Eye (tissue), 1 donor: ENCODE measurements around the gene KLHL5.
"Not testable (repeated sequence)": the region's sequence is repeated elsewhere in the genome, so short reads cannot be mapped to it uniquely, and the experiment has no call there.

Experiments used
- DNase-seq: peaks from one replicate; pipeline ENCODE4 v3.0.0-alpha.2; 2015

Gene KLHL5

DNA sequence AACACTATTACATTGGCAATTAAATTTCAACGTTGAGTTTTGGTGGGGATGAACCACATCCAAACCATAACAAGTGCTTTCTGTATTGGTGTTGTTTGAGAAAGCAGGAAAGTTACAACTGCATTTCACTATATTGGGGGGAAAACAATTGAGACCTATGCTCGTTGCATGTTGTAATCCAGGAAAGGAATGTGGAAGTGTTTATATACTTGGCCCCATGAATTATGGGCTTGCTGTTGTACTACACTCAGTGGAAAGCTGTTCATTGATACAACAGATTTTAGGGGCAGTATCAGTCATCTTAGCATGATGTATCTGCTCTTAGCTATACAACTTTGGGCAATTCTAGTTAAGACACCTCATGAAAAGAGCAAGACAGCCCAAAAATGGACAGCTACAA is 52.4 kb downstream of the KLHL5 start:
- no peak for DNase-seq

DNA sequence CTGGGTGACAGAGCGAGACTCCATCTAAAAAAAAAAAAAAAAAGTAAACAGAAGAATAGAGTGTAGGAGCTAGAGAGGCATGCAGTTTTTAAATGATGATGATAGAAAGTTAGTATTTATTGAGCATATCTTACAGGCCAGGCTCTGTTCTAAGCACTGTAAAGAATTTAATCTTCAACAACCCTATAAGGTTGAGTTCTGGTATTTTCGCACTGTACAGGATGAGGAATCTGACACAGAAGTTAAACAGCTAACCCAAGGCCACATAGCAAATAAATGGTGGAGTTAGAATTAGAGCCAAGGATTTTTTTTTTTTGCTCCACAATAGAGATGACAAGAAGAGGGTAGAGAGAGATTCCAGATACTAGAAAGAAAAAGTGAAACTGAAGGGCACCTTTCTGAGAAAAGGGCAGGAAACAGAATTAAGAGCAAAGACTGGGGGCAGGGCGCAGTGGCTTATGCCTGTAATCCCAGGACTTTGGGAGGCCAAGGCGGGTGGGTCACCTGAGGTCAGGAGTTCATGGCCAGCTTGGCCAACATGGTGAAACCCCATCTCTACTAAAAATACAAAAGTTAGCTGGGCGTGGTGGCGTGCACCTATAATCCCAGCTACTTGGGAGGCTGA is 56.1 kb downstream of the KLHL5 start:
- no peak for DNase-seq

- no peak for DNase-seq
Observed at GRCh38 chr4:39120418-39120817, 58.4 kb downstream of the KLHL5 start.

GRCh38 chr4:39124885-39125599 is 63.0 kb downstream of the KLHL5 start:
- DNase-seq, result no peak

DNA sequence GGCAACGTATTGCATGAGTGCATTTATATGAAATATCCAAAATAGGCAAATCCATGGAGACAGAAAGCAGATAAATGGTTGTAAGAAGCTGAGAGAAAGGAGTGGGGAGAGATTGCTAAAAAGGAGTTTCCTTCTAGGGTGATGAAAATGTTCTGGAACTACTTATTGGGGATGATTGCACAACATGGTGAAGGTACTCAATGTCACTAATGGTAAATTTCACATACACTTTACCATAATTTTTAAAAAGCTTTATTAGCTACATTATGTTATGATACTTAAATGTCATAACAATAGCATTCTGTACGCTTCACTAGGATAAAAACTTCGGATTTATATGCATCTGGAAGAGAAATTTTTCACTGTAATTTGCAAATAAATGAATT is 63.6 kb downstream of the KLHL5 start:
- no peak for DNase-seq

DNA sequence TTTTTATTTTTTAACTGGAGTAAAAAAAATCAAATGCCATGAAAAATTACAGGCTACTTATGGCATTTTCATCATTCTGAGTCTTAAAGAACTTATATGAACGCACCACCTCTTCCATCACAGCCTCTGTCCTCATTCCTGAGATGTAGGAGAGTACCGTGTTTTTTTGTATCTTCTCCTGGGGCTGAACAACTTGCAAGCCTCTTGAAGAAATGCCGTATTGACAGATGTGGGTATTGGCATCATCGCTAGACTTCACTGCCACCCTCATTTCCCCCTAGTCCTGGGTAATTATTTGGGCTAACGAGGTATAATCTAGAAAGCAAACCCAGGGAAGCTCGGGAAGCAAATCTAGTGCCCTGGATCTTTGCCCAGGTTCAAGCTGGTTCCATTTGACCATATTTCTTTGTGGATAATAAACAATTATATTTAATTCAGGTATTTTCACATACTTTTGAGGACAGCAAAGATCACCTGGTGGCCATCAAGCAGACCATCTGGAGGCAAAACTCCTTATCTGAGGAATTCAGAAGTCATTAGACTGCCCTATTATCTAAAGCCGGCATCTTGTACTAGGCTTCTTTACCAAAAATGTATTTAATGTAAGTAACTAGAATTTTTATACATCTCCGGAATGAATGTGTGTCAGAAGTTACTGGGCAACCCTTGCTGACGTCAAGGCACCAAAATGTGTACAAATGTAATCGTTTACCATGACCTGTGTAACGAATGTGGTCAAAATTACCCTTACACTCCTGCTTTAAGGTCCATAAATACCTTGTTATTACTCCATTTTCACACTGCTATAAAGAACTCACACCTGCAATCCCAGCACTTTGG is 64.4 kb downstream of the KLHL5 start:
- DNase-seq, result no peak

DNA sequence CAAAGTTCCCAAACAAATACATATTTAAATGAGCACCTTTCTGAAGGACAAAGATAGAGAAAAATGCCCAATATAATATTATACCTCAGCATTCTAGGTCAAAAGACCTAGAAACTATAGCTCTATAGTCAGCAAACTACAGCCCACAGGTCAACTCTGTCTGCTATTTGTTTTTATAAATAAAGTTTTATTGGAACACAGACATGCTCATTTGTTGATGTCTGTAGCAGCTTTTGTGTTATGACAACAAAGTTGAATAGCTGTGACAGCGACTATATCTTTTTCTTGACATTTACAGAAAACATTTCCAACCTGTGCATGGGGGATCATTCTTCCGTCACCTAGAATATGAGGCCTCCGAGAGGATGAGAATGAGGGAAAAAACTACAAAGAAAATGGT is 71.6 kb downstream of the KLHL5 start:
- no peak for DNase-seq

DNA sequence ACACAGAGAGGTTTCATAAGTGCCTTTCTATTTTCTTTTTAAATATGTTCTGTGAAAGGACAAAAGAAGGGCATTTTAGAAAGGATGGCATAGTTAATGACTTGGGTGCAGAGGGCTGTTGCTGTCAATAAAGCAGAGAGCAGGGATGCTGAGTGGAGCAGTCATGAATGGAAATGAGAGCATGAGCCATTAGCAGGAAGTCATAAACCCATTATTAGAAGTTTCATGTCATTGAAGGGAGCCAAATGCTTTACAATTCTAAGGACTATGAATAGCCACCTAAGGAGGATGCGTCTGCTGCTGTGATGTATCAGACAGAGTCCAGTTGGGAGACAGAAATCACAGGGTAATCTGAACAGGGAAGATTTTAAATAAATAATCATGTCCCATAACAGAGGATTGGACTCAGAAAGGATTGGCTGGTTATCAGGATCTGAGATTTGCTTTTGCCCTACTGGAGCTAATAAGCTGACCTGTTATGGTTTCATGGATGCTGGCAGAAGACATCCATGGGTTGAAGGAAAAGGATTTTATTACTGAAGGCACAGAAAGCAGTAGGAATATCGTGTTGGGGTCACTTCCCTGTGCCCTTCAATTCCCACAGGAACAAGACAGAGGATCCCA is 72.8 kb downstream of the KLHL5 start:
- DNase-seq, result no peak

DNA sequence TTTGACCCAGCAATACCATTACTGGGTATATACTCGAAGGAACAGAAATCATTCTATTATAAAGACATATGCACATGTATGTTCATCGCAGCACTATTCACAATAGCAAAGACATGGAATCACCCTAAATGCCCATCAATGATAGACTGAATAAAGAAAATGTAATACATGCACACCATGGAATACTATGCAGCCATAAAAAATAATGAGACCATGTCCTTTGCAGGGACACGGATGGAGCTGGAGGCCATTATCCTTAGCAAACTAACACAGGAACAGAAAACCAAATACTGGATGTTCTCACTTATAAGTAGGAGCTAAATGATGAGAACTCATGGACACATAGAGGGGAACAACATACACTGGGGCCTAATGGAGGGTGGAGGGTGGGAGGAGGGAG is 76.2 kb downstream of the KLHL5 start:
- not testable (repeated sequence) for DNase-seq

DNA sequence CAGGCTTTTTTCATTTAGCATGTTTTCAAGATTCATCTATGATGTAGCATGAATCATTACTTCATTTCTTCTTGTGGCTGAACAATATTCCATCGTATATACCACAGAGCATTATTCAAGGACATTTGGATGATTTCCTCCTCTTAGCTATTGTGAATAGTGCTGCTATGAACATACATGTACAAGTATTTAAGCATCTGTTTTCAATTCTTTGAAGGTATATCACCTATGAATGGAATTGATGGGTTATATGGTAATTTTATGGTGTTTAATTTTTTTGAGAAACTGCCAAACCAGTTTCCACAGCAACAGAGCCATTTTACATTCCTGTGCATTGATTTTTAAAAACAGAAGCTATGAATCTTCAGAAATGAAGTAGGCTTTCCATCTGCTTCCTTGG is 84.2 kb downstream of the KLHL5 start:
- DNase-seq, result peak; percentile 9

GRCh38 chr4:39154009-39154408 is 92.0 kb downstream of the KLHL5 start:
- DNase-seq, result no peak

- no peak for DNase-seq
Observed at GRCh38 chr4:39157520-39157919, 95.5 kb downstream of the KLHL5 start.

DNA sequence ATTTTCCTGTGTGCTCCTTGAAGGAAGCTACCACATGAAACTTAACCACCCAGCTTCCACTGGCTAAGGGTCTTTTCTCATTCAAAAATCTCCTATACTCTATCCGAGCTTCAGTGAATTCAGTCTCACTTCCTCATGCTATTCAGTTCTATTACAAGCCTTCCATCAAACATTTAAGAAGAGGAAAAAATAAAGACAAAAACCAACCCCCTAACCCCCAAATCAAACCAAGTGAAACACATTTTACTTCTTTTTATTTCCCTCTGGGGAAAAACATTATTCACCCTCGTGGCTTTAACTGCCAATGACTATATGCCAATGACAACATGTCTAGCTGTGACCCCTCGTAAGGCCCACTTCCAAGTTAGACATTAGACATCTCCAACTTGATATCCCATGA is 104.1 kb downstream of the KLHL5 start:
- DNase-seq, result no peak

- DNase-seq, result no peak
Observed at GRCh38 chr4:39166669-39167068, 104.6 kb downstream of the KLHL5 start.

- no peak for DNase-seq
Observed at GRCh38 chr4:39169426-39169825, 107.4 kb downstream of the KLHL5 start.

- DNase-seq, result no peak
Observed at GRCh38 chr4:39170301-39170700, 108.3 kb downstream of the KLHL5 start.
